ENCODE measurements around the gene MAP2. TPM values are rescaled to one million over a fixed set of nuclear protein-coding genes. Genes with fewer than 3 reads are reported as not detected.

The MAP2 gene
- total and polyA plus RNA-seq, 2 donors (not counting 3 experiments of a cell fraction or from before 2014, with no cell fraction given), result 19.4 to 46.1 TPM

GRCh38 chr2:209771474-209772289, 347.8 kb downstream of the MAP2 start, which contains the start of gene UNC80:
UNC80 (plus strand) TSS chr2:209771832; CDS start chr2:209772073, 241 bp downstream.
- H3K9ac ChIP-seq (replicated peaks; ENCODE audit: extremely low read depth, insufficient read depth, low read length), result no peak within 1 kb of the TSS
- peaks cover 3% of the 10 kb centered on the region for H3K4me1 ChIP-seq (ENCODE audit: control insufficient read depth, extremely low read depth, insufficient read depth, low read length)
- dilution Hi-C loops (cut with MboI; ENCODE audit: extremely low pct_ligation_motif_present, low sequenced_read_pairs), result no loop called here
- FAIRE-seq, result peak; percentile 37
- H3K4me2 ChIP-seq (ENCODE audit: insufficient read depth, low read length), result peak within 1 kb of the TSS; percentile 52
- H3K36me3 ChIP-seq (ENCODE audit: control insufficient read depth in 2 of 2, extremely low read depth in 1 of 2, insufficient read depth in 2 of 2, low read length in 2 of 2), result no peaks in the 10 kb centered on the region
- H3K9me3 ChIP-seq (replicated peaks; ENCODE audit: control insufficient read depth, insufficient read depth, low read length), result no peaks in the 10 kb centered on the region
- peak within 1 kb of the TSS; percentile 47 for H2AFZ ChIP-seq (ENCODE audit: low read depth, low read length)
- ChIA-PET POLR2A (no interaction called here), CTCF (interaction anchor here (0.7 to 2.8 kb wide), 7 partner anchors 15 to 437 kb away, joined by 3 to 11 read pairs (median 3); partner anchors contain the start of gene MAP2)
- no peaks in the 10 kb centered on the region for H3K9me1 ChIP-seq (replicated peaks; ENCODE audit: control insufficient read depth, extremely low read depth, insufficient read depth, low read length)
- intact Hi-C loops (cut with micrococcal nuclease), result no loop called here
- TF ChIP-seq POLR2AphosphoS5 (IDR thresholded peaks at IDR 0.05; ENCODE audit: insufficient read depth, low read depth, low read length), result no peak
- peak; percentile 54 for TF ChIP-seq EZH2 (IDR thresholded peaks at IDR 0.05; ENCODE audit: borderline replicate concordance, low read depth, low read length, severe bottlenecking)
- no peaks in the 10 kb centered on the region for H4K20me1 ChIP-seq (replicated peaks; ENCODE audit: control insufficient read depth, extremely low read depth, insufficient read depth, low read length)
- peak; percentile 62 for DNase-seq (ENCODE audit: low read depth, low spot score)
- peaks cover 4 to 11% of the 10 kb centered on the region in 2 experiments for H3K27me3 ChIP-seq (ENCODE audit: control insufficient read depth in 2 of 2, insufficient read depth in 2 of 2, low read length in 2 of 2)
- no TSS peak for BruUV-seq (replicated peaks)
- H3K4me3 ChIP-seq (replicated peaks in 1 of 3; ENCODE audit: insufficient read depth in 1 of 3, low read depth in 1 of 3, low read length in 3 of 3), result peak within 1 kb of the TSS in 2 of 3 experiments; percentile 11 to 17
- H3K27ac ChIP-seq (ENCODE audit: insufficient read depth, low read depth, low read length), result no peak within 1 kb of the TSS
- H3K79me2 ChIP-seq (ENCODE audit: control insufficient read depth, insufficient read depth, low read length), result no peaks in the 10 kb centered on the region

GRCh38 chr2:209772290-209772685, 348.4 kb downstream of the MAP2 start:
- H4K20me1 ChIP-seq (replicated peaks; ENCODE audit: control insufficient read depth, extremely low read depth, insufficient read depth, low read length), result no peaks in the 10 kb centered on the region

More at GRCh38 chr2:209772290-209772685, 348.4 kb downstream of the MAP2 start:
- FAIRE-seq, result no peak
- Histone ChIP-seq H2AFZ (ENCODE audit: low read depth, low read length) (no peak overlapping the region), H3K9ac (replicated peaks; ENCODE audit: extremely low read depth, insufficient read depth, low read length) (no peak overlapping the region), H3K4me2 (ENCODE audit: insufficient read depth, low read length) (no peak overlapping the region), H3K79me2 (ENCODE audit: control insufficient read depth, insufficient read depth, low read length) (no peaks in the 10 kb centered on the region), H3K9me3 (replicated peaks; ENCODE audit: control insufficient read depth, insufficient read depth, low read length) (no peaks in the 10 kb centered on the region), H3K36me3 (ENCODE audit: control insufficient read depth in 2 of 2, extremely low read depth in 1 of 2, insufficient read depth in 2 of 2, low read length in 2 of 2) (no peaks in the 10 kb centered on the region), H3K27ac (ENCODE audit: insufficient read depth, low read depth, low read length) (no peak overlapping the region), H3K4me1 (ENCODE audit: control insufficient read depth, extremely low read depth, insufficient read depth, low read length) (peaks cover 3% of the 10 kb centered on the region), H3K9me1 (replicated peaks; ENCODE audit: control insufficient read depth, extremely low read depth, insufficient read depth, low read length) (no peaks in the 10 kb centered on the region), H3K4me3 (replicated peaks in 1 of 3; ENCODE audit: insufficient read depth in 1 of 3, low read depth in 1 of 3, low read length in 3 of 3) (no peak overlapping the region), H3K27me3 (ENCODE audit: control insufficient read depth in 2 of 2, insufficient read depth in 2 of 2, low read length in 2 of 2) (peaks cover 4 to 11% of the 10 kb centered on the region in 2 experiments)
- TF ChIP-seq POLR2AphosphoS5 (IDR thresholded peaks at IDR 0.05; ENCODE audit: insufficient read depth, low read depth, low read length) (no peak), JUN (IDR thresholded peaks at IDR 0.05; ENCODE audit: borderline replicate concordance, insufficient read depth, insufficient read length, low read depth) (no peak), MYC (IDR thresholded peaks at IDR 0.05; ENCODE audit: low read depth, low read length) (no peak), POLR2A (IDR thresholded peaks at IDR 0.05; ENCODE audit: low read depth, low read length) (no peak), MAX (IDR thresholded peaks at IDR 0.05; ENCODE audit: insufficient read depth, insufficient read length) (no peak), GATA2 (IDR thresholded peaks at IDR 0.05; ENCODE audit: insufficient read depth, insufficient read length, low read depth, low read length) (no peak), FOS (IDR thresholded peaks at IDR 0.05; ENCODE audit: borderline replicate concordance, insufficient read depth, low read length) (no peak), CTCF (IDR thresholded peaks at IDR 0.05; ENCODE audit: extremely low read depth in 1 of 2, insufficient read depth in 1 of 2, low read depth in 1 of 2, low read length in 2 of 2) (no peak), EZH2 (IDR thresholded peaks at IDR 0.05; ENCODE audit: borderline replicate concordance, low read depth, low read length, severe bottlenecking) (no peak)
- ChIA-PET CTCF (interaction anchor here (0.7 to 2.8 kb wide), 5 partner anchors 15 to 438 kb away, joined by 3 to 11 read pairs (median 3); partner anchors contain the start of gene MAP2), POLR2A (no interaction called here)
- no peak for DNase-seq (ENCODE audit: low read depth, low spot score)
- intact Hi-C loops (cut with micrococcal nuclease), result no loop called here
- dilution Hi-C loops (cut with MboI; ENCODE audit: extremely low pct_ligation_motif_present, low sequenced_read_pairs), result no loop called here
- no TSS peak for BruUV-seq (replicated peaks)

All from endothelial cell of umbilical vein (primary cell).